Panc1 (cell line): ENCODE results near the gene VAV3. TPM values are rescaled to one million over a fixed set of nuclear protein-coding genes. Genes with fewer than 3 reads are reported as not detected.

Source experiments
- ATAC-seq: fragments of 200-7000 bp; cut with Tn5 transposase; 2 replicates; pipeline ENCODE4 v1.9.1; 2020; ENCODE audit warnings: mild to moderate bottlenecking, moderate library complexity
- BruUV-seq: library from RNA; stranded (reverse); fragments of 400-500 nt; replicated peaks from 2 replicates; lab custom pipeline; 2021; lab: Mats Ljungman, UMichigan
- CTCF ChIA-PET: fragments of 300-600 bp; sonication (Branson Sonifier 250); formaldehyde crosslinking; loops from one replicate; lab custom pipeline; 2022; ENCODE audit warnings: antibody characterized with exemption; lab: Charles Lee
- POLR2A ChIA-PET: fragments of 300-600 bp; sonication (Branson Sonifier 250); formaldehyde crosslinking; loops from one replicate; lab custom pipeline; 2022; ENCODE audit warnings: antibody characterized with exemption; lab: Charles Lee
- DNase-seq: peaks from one replicate; pipeline ENCODE4 v3.0.0-alpha.2; 2010; ENCODE audit warnings: low read depth, low spot score
- H3K27ac ChIP-seq: 2 replicates; pipeline ENCODE4 v1.5.1; 2011; ENCODE audit warnings: mild to moderate bottlenecking, low read length, inconsistent platforms
- H3K27me3 ChIP-seq: fragments of 200-500 bp; sonication (Bioruptor generic); 2 replicates; pipeline ENCODE4 v1.6.0; 2014; ENCODE audit warnings: low read length, inconsistent platforms; ENCODE audit not compliant: control insufficient read depth, insufficient read depth
- H3K36me3 ChIP-seq: fragments of 200-500 bp; sonication (Bioruptor generic); 2 replicates; pipeline ENCODE4 v1.5.1; 2014; ENCODE audit warnings: inconsistent platforms, mild to moderate bottlenecking, low read length, moderate library complexity; ENCODE audit not compliant: control insufficient read depth, insufficient read depth
- H3K4me1 ChIP-seq: 2 replicates; pipeline ENCODE4 v1.5.1; 2011; ENCODE audit warnings: inconsistent platforms, mild to moderate bottlenecking, low read length, moderate library complexity; ENCODE audit not compliant: control insufficient read depth, insufficient read depth
- H3K4me3 ChIP-seq, 2 experiments: 2 replicates each; pipeline ENCODE4 v1.5.1; 2011 to 2012; ENCODE audit warnings: low read depth in 2 of 2, low read length in 2 of 2, mild to moderate bottlenecking in 2 of 2, inconsistent platforms in 1 of 2, moderate library complexity in 1 of 2
- H3K9me3 ChIP-seq: fragments of 200-500 bp; sonication (Bioruptor generic); 2 replicates; pipeline ENCODE4 v1.5.1; 2014; ENCODE audit warnings: low read depth, mild to moderate bottlenecking, inconsistent platforms, low read length, moderate library complexity; ENCODE audit not compliant: control insufficient read depth, insufficient read depth
- CTCF ChIP-seq: fragments of 450-650 bp; IDR thresholded peaks from 2 replicates; pipeline ENCODE4 v1.5.1; 2017; ENCODE audit warnings: mild to moderate bottlenecking
- POLR2AphosphoS5 ChIP-seq: IDR thresholded peaks from 2 replicates; pipeline ENCODE4 v1.6.1; 2012; ENCODE audit warnings: mild to moderate bottlenecking, low read depth, low read length, moderate library complexity
- REST ChIP-seq, 2 experiments: IDR thresholded peaks; 2 replicates each; pipeline ENCODE4 v1.6.1; 2011 to 2012; ENCODE audit warnings: low read depth in 2 of 2, control low read depth in 1 of 2, low read length in 1 of 2, mild to moderate bottlenecking in 1 of 2, moderate library complexity in 1 of 2; ENCODE audit not compliant: insufficient read depth in 1 of 2
- SIN3A ChIP-seq: IDR thresholded peaks from 2 replicates; pipeline ENCODE4 v1.6.1; 2012; ENCODE audit warnings: low read depth, mild to moderate bottlenecking, low read length, moderate library complexity, borderline replicate concordance; ENCODE audit not compliant: insufficient read depth
- TCF7L2 ChIP-seq: IDR thresholded peaks from 2 replicates; pipeline ENCODE4 v1.6.1; 2011; ENCODE audit warnings: mild to moderate bottlenecking, low read depth, low read length, inconsistent platforms
- in situ Hi-C: cut with HindIII; loops from 2 replicates; pipeline ENCODE4 v1.10.0; 2016; ENCODE audit warnings: low sequenced_read_pairs, low pct_unique_long_range_greater_than_20kb
- intact Hi-C: fragments of 100-400 bp; cut with micrococcal nuclease; formaldehyde crosslinking; loops from one replicate; pipeline ENCODE4 v1.10.0; 2022; ENCODE audit not compliant: unreplicated experiment
- total RNA-seq: library from RNA; stranded (reverse); gene quantifications from one replicate; pipeline ENCODE4 v1.2.1, GENCODE V29; 2021; ENCODE audit not compliant: unreplicated experiment

Gene VAV3
- total RNA-seq, 1 experiment from 2014 or later: 0.23 TPM

DNA sequence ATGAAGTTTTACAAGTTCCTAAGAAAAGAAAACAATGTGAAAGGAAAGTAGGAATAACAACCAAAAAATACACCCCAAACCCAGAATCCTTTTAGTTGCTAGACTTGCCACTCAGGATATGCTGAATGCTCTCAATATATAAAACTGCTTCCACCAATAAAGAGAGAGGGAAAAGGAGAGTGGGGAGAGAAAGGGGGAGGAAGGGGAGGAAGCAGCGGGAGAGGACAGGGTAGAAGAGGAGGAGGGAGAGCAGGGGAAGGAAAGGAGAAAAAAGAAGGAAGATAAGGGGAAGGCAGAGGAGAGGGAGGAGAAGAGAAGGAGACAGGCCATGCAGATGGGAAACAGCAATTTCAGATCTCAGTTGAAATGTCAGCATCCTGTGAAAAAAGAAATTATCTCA is 198.4 kb downstream of the VAV3 start:
- Histone ChIP-seq H3K9me3 (no peaks in the 10 kb centered on the region), H3K27ac (no peak overlapping the region), H3K36me3 (no peaks in the 10 kb centered on the region), H3K4me3 (no peak overlapping the region), H3K27me3 (no peaks in the 10 kb centered on the region), H3K4me1 (no peaks in the 10 kb centered on the region)
- in situ Hi-C loops: no loop called here
- no TSS peak for BruUV-seq
- TF ChIP-seq TCF7L2: no peak
- no peak for TF ChIP-seq CTCF
- no peak for TF ChIP-seq POLR2AphosphoS5
- TF ChIP-seq REST (IDR thresholded peaks at IDR 0.05; ENCODE audit: insufficient read depth in 1 of 2, low read depth in 2 of 2, low read length in 1 of 2): no peak
- TF ChIP-seq SIN3A: no peak
- ChIA-PET POLR2A (no interaction called here), CTCF (no interaction called here)
- no peak for DNase-seq
- intact Hi-C loops: no loop called here
- ATAC-seq: no peak

- CTCF ChIA-PET: no interaction called here
- POLR2A ChIA-PET: no interaction called here
- BruUV-seq: no TSS peak
- H3K27me3 ChIP-seq: no peaks in the 10 kb centered on the region
- H3K4me1 ChIP-seq: no peaks in the 10 kb centered on the region
- in situ Hi-C loops (no loop called here), intact Hi-C loops (no loop called here)
- no peaks in the 10 kb centered on the region for H3K9me3 ChIP-seq
- H3K27ac ChIP-seq: no peak overlapping the region
- H3K4me3 ChIP-seq: no peak overlapping the region
- DNase-seq: no peak
- TF ChIP-seq POLR2AphosphoS5 (no peak), REST (IDR thresholded peaks at IDR 0.05; ENCODE audit: insufficient read depth in 1 of 2, low read depth in 2 of 2, low read length in 1 of 2) (no peak), SIN3A (no peak), TCF7L2 (no peak), CTCF (no peak)
- H3K36me3 ChIP-seq: no peaks in the 10 kb centered on the region
- no peak for ATAC-seq
Measured at GRCh38 chr1:107762751-107763390, 202.1 kb downstream of the VAV3 start.
